Activated T-cell treated with anti-CD3 and anti-CD28 coated beads, Interleukin-2, amount 50 U/mL, for 72 hours (primary cell): ENCODE results near the gene CHRNE. TPM values are rescaled to one million over a fixed set of nuclear protein-coding genes. Genes with fewer than 3 reads are reported as not detected.
A peak's percentile ranks its signal among the peaks of the same experiment; 100 is the strongest.

Experiments used
- ATAC-seq, 2 donors: fragments of 150-1000 bp; cut with Tn5 transposase; replicated peaks in 1 of 2; 2 replicates each; pipeline ENCODE4 v1.10.0; 2021; ENCODE audit warnings: moderate library complexity in 2 of 2, mild to moderate bottlenecking in 1 of 2
- DNase-seq, 2 donors: peaks; one replicate each; pipeline ENCODE4 v3.0.0; 2021 to 2022; ENCODE audit warnings: mixed read lengths in 1 of 2
- H3K27ac Mint-ChIP-seq: one replicate; pipeline ENCODE4 v1.8.0; 2022; ENCODE audit warnings: mild to moderate bottlenecking, moderate library complexity, mixed read lengths
- H3K27me3 Mint-ChIP-seq: one replicate; pipeline ENCODE4 v1.8.0; 2022; ENCODE audit warnings: low read depth, mixed read lengths
- H3K36me3 Mint-ChIP-seq, 2 donors: one replicate each; pipeline ENCODE4 v1.8.0; 2022; ENCODE audit warnings: mixed read lengths in 2 of 2, mild to moderate bottlenecking in 1 of 2; ENCODE audit not compliant: insufficient read depth in 2 of 2
- H3K4me1 Mint-ChIP-seq: one replicate; pipeline ENCODE4 v1.8.0; 2022; ENCODE audit warnings: low read depth, mixed read lengths
- H3K4me3 Mint-ChIP-seq, 2 donors: one replicate each; pipeline ENCODE4 v1.8.0; 2022; ENCODE audit warnings: mild to moderate bottlenecking in 2 of 2, mixed read lengths in 2 of 2, moderate library complexity in 2 of 2
- H3K9me3 Mint-ChIP-seq, 2 donors: one replicate each; pipeline ENCODE4 v1.8.0; 2022; ENCODE audit warnings: mixed read lengths in 2 of 2
- total RNA-seq, 2 donors: library from RNA; stranded (reverse); gene quantifications; one replicate each; pipeline ENCODE4 v1.2.3, GENCODE V29; 2022

Gene CHRNE
- under 1 TPM; 0.60 to 0.89 TPM for total RNA-seq

GRCh38 chr17:4903051-4903818 lies at the start of gene CHRNE:
Gene CHRNE, minus strand, starts transcription at chr17:4903098. Its CDS starts 35 bp downstream, at chr17:4903063.
- peak; percentile 41 to 49 for ATAC-seq
- Mint-ChIP-seq H3K4me3 (peak within 1 kb of the TSS; percentile 78 to 79), H3K27ac (peak within 1 kb of the TSS; percentile 75), H3K9me3 (no peaks in the 10 kb centered on the region), H3K36me3 (peaks cover 0 to 7% of the 10 kb centered on the region in 2 donors), H3K27me3 (no peaks in the 10 kb centered on the region), H3K4me1 (peaks cover 30% of the 10 kb centered on the region)
- peak; percentile 80 to 84 for DNase-seq

- H3K36me3 Mint-ChIP-seq: peaks cover 7 to 11% of the 10 kb centered on the region in 2 donors
- DNase-seq: no peak
- no peaks in the 10 kb centered on the region for H3K27me3 Mint-ChIP-seq
- peak overlapping the region; percentile 95 for H3K27ac Mint-ChIP-seq
- no peaks in the 10 kb centered on the region for H3K9me3 Mint-ChIP-seq
- H3K4me3 Mint-ChIP-seq: peak overlapping the region; percentile 89 to 90
- ATAC-seq: no peak
- peaks cover 29% of the 10 kb centered on the region for H3K4me1 Mint-ChIP-seq
These were observed 48.6 kb upstream of the CHRNE start for GRCh38 chr17:4951486-4951885.

GRCh38 chr17:4950746-4951204 lies 47.9 kb upstream of the CHRNE start, which contains the start of gene ENO3:
Gene ENO3, plus strand, starts transcription at chr17:4951119. Its CDS starts 711 bp downstream, at chr17:4951830.
- peak within 1 kb of the TSS; percentile 95 for H3K27ac Mint-ChIP-seq
- DNase-seq (no peak), ATAC-seq (no peak)
- peak within 1 kb of the TSS; percentile 89 to 90 for H3K4me3 Mint-ChIP-seq
- no peaks in the 10 kb centered on the region for H3K27me3 Mint-ChIP-seq
- peaks cover 11 to 16% of the 10 kb centered on the region in 2 donors for H3K36me3 Mint-ChIP-seq
- H3K4me1 Mint-ChIP-seq: peaks cover 29% of the 10 kb centered on the region
- no peaks in the 10 kb centered on the region for H3K9me3 Mint-ChIP-seq

GRCh38 chr17:4950075-4950745 lies 47.3 kb upstream of the CHRNE start:
- ATAC-seq: peak; percentile 17 to 25
- H3K27ac Mint-ChIP-seq: peak overlapping the region; percentile 95
- H3K4me3 Mint-ChIP-seq: peak overlapping the region; percentile 89 to 90
- DNase-seq: peak; percentile 43 to 59
- peaks cover 16 to 22% of the 10 kb centered on the region in 2 donors for H3K36me3 Mint-ChIP-seq
- no peaks in the 10 kb centered on the region for H3K9me3 Mint-ChIP-seq
- H3K27me3 Mint-ChIP-seq: no peaks in the 10 kb centered on the region
- H3K4me1 Mint-ChIP-seq: peaks cover 35% of the 10 kb centered on the region

GRCh38 chr17:4949321-4950074 lies 46.6 kb upstream of the CHRNE start:
- ATAC-seq (peak; percentile 39 to 43), DNase-seq (peak; percentile 81 to 86)
- Mint-ChIP-seq H3K27ac (no peak overlapping the region), H3K9me3 (no peaks in the 10 kb centered on the region), H3K4me3 (peak overlapping the region; percentile 93 to 98), H3K27me3 (no peaks in the 10 kb centered on the region), H3K4me1 (peaks cover 42% of the 10 kb centered on the region), H3K36me3 (peaks cover 18 to 28% of the 10 kb centered on the region in 2 donors)

GRCh38 chr17:4948931-4949320 lies 46.0 kb upstream of the CHRNE start:
- Mint-ChIP-seq H3K4me3 (peak overlapping the region; percentile 93 to 98), H3K9me3 (no peaks in the 10 kb centered on the region), H3K27ac (peak overlapping the region; percentile 93), H3K4me1 (peaks cover 48% of the 10 kb centered on the region), H3K27me3 (no peaks in the 10 kb centered on the region), H3K36me3 (peaks cover 23 to 32% of the 10 kb centered on the region in 2 donors)
- peak; percentile 55 to 58 for ATAC-seq
- DNase-seq: peak; percentile 86 to 89

- H3K9me3 Mint-ChIP-seq: no peaks in the 10 kb centered on the region
- H3K4me3 Mint-ChIP-seq: peak within 1 kb of the TSS; percentile 93 to 98
- ATAC-seq (peak; percentile 35 to 38), DNase-seq (peak; percentile 89 to 92)
- no peaks in the 10 kb centered on the region for H3K27me3 Mint-ChIP-seq
- H3K4me1 Mint-ChIP-seq: peaks cover 53% of the 10 kb centered on the region
- H3K27ac Mint-ChIP-seq: peak within 1 kb of the TSS; percentile 93
- H3K36me3 Mint-ChIP-seq: peaks cover 22 to 36% of the 10 kb centered on the region in 2 donors
These were observed 45.5 kb upstream of the CHRNE start, which contains the start of gene PFN1 for GRCh38 chr17:4948166-4948930. Gene PFN1, minus strand, starts transcription at chr17:4948530. Its CDS starts 136 bp downstream, at chr17:4948394.

- Mint-ChIP-seq H3K4me3 (peak overlapping the region; percentile 93 to 98), H3K27ac (peak overlapping the region; percentile 91), H3K36me3 (peaks cover 28 to 40% of the 10 kb centered on the region in 2 donors), H3K9me3 (no peaks in the 10 kb centered on the region), H3K4me1 (peaks cover 61% of the 10 kb centered on the region), H3K27me3 (no peaks in the 10 kb centered on the region)
- peak; percentile 29 to 36 for ATAC-seq
- peak; percentile 79 to 84 for DNase-seq
These were observed 44.7 kb upstream of the CHRNE start for GRCh38 chr17:4947411-4948165.

- Mint-ChIP-seq H3K9me3 (no peaks in the 10 kb centered on the region), H3K36me3 (peaks cover 29 to 40% of the 10 kb centered on the region in 2 donors), H3K27ac (peak overlapping the region; percentile 95), H3K27me3 (no peaks in the 10 kb centered on the region), H3K4me3 (peak overlapping the region; percentile 93 to 98), H3K4me1 (peaks cover 67% of the 10 kb centered on the region)
- ATAC-seq (no peak), DNase-seq (peak in 1 of 2 donors; percentile 32)
These were observed 44.1 kb upstream of the CHRNE start for GRCh38 chr17:4947010-4947410.

GRCh38 chr17:4946312-4946976 lies 43.5 kb upstream of the CHRNE start:
- peaks cover 32 to 46% of the 10 kb centered on the region in 2 donors for H3K36me3 Mint-ChIP-seq
- peak overlapping the region; percentile 95 for H3K27ac Mint-ChIP-seq
- peak overlapping the region; percentile 93 to 98 for H3K4me3 Mint-ChIP-seq
- H3K4me1 Mint-ChIP-seq: peaks cover 68% of the 10 kb centered on the region
- no peaks in the 10 kb centered on the region for H3K27me3 Mint-ChIP-seq
- no peaks in the 10 kb centered on the region for H3K9me3 Mint-ChIP-seq
- DNase-seq (no peak), ATAC-seq (no peak)

GRCh38 chr17:4945944-4946280 lies 43.0 kb upstream of the CHRNE start:
- Mint-ChIP-seq H3K4me1 (peaks cover 68% of the 10 kb centered on the region), H3K4me3 (peak overlapping the region; percentile 93 to 98), H3K27me3 (no peaks in the 10 kb centered on the region), H3K36me3 (peaks cover 35 to 51% of the 10 kb centered on the region in 2 donors), H3K27ac (peak overlapping the region; percentile 95), H3K9me3 (no peaks in the 10 kb centered on the region)
- ATAC-seq (no peak), DNase-seq (no peak)
